Gastrocnemius medialis (tissue), 4 donors: Measurements from ENCODE around the gene RNU4-1. TPM values are rescaled to one million over a fixed set of nuclear protein-coding genes. Genes with fewer than 3 reads are reported as not detected.
A peak's percentile ranks its signal among the peaks of the same experiment; 100 is the strongest.
"Not testable (repeated sequence)": the region's sequence is repeated elsewhere in the genome, so short reads cannot be mapped to it uniquely, and the experiment has no call there.

Source experiments
- ATAC-seq, 2 donors: fragments of 150-250 bp; one replicate each; pipeline ENCODE4 v1.9.1; 2016
- DNase-seq, 2 donors: peaks; one replicate each; pipeline ENCODE4 v3.0.0-alpha.2; 2019
- H3K27ac ChIP-seq, 4 donors: fragments of 200-600 bp; sonication (generic); 1 replicate in 1 of 4; 2 replicates in 3 of 4; pipeline ENCODE4 v1.5.1; 2016 to 2018; ENCODE audit warnings: mild to moderate bottlenecking in 2 of 4, moderate library complexity in 1 of 4
- H3K27me3 ChIP-seq, 3 donors: fragments of 200-600 bp; sonication (generic) in 2 of 3; 1 replicate in 1 of 3; 2 replicates in 2 of 3; pipeline versions ENCODE4 v1.5.1 to v1.6.0; 2016 to 2019; ENCODE audit warnings: mild to moderate bottlenecking in 1 of 3, moderate library complexity in 1 of 3
- H3K36me3 ChIP-seq, 2 donors: fragments of 200-600 bp; sonication (generic) in 1 of 2; one replicate each; pipeline ENCODE4 v1.5.1; 2017 to 2018
- H3K4me1 ChIP-seq, 2 donors: fragments of 200-600 bp; sonication (generic) in 1 of 2; one replicate each; pipeline ENCODE4 v1.5.1; 2016 to 2017; ENCODE audit warnings: mild to moderate bottlenecking in 2 of 2
- H3K4me3 ChIP-seq, 4 donors: fragments of 200-600 bp; sonication (generic) in 3 of 4; 1 replicate in 1 of 4; 2 replicates in 3 of 4; pipeline ENCODE4 v1.5.1; 2016 to 2019; ENCODE audit warnings: mild to moderate bottlenecking in 2 of 4
- H3K9me3 ChIP-seq, 3 donors: fragments of 200-600 bp; sonication (generic) in 2 of 3; 1 replicate in 1 of 3; 2 replicates in 2 of 3; pipeline ENCODE4 v1.5.1; 2016 to 2019
- CTCF ChIP-seq, 5 experiments: fragments of 450-650 bp in 3 of 5; fragments of 200-600 bp in 2 of 5; sonication (generic) in 2 of 5; IDR thresholded peaks in 4 of 5; conservative IDR thresholded peaks in 1 of 5; 1 replicate in 4 of 5; 2 replicates in 1 of 5; pipeline ENCODE4 v1.5.1; 2016 to 2019; ENCODE audit warnings: antibody characterized with exemption in 5 of 5, mild to moderate bottlenecking in 3 of 5, moderate library complexity in 3 of 5
- POLR2A ChIP-seq, 2 donors: fragments of 450-650 bp; IDR thresholded peaks; one replicate each; pipeline ENCODE4 v1.6.1; 2017; ENCODE audit warnings: antibody characterized with exemption in 2 of 2, mild to moderate bottlenecking in 2 of 2, moderate library complexity in 2 of 2
- in situ Hi-C, 4 donors: fragments of 200-750 bp; cut with MboI; loops; one replicate each; pipeline versions ENCODE4 v1.15.0 to v1.8.0; 2017; ENCODE audit warnings: low sequenced_read_pairs in 4 of 4
- intact Hi-C: fragments of 100-400 bp; cut with DNase I; formaldehyde crosslinking; loops from one replicate; pipeline ENCODE4 v1.15.1; 2023; ENCODE audit warnings: low total_unique reads
- total RNA-seq, 4 donors: library from RNA; depleted of rRNA; stranded (reverse); fragments of >200 nt; gene quantifications; one replicate each; pipeline versions ENCODE4 v1.1.0 to v1.2.3, GENCODE V29; 2016

Gene RNU4-1
- total RNA-seq, 4 donors from 2014 or later: under 0.01 TPM; not detected in 3

- ATAC-seq (peak; percentile 75 to 78), DNase-seq (peak; percentile 59 to 80)
- Histone ChIP-seq H3K4me3 (no peak overlapping the region), H3K9me3 (no peaks in the 10 kb centered on the region), H3K27me3 (no peaks in the 10 kb centered on the region), H3K36me3 (no peaks in the 10 kb centered on the region), H3K4me1 (peaks cover 78 to 85% of the 10 kb centered on the region in 2 donors), H3K27ac (peak overlapping the region; percentile 77 to 99 (median 92))
- intact Hi-C loops: no loop called here
- TF ChIP-seq POLR2A (IDR thresholded peaks at IDR 0.05): peak in 1 of 2 donors; percentile 42
- TF ChIP-seq CTCF (IDR thresholded peaks at IDR 0.05 in 4 of 5, conservative IDR thresholded peaks at IDR 0.05 in 1 of 5): no peak
- in situ Hi-C loops: no loop called here
These were observed 35.8 kb downstream of the RNU4-1 start for GRCh38 chr12:120257041-120257821.

- H3K27ac ChIP-seq: peak overlapping the region; percentile 77 to 99 (median 92)
- H3K36me3 ChIP-seq: no peaks in the 10 kb centered on the region
- no peak for DNase-seq
- no peaks in the 10 kb centered on the region for H3K27me3 ChIP-seq
- no peak for ATAC-seq
- H3K4me1 ChIP-seq: peaks cover 84 to 86% of the 10 kb centered on the region in 2 donors
- intact Hi-C loops (no loop called here), in situ Hi-C loops (no loop called here)
- no peak for TF ChIP-seq CTCF (IDR thresholded peaks at IDR 0.05 in 4 of 5, conservative IDR thresholded peaks at IDR 0.05 in 1 of 5)
- no peak for TF ChIP-seq POLR2A (IDR thresholded peaks at IDR 0.05)
- H3K4me3 ChIP-seq: no peak overlapping the region
- H3K9me3 ChIP-seq: no peaks in the 10 kb centered on the region
These were observed 38.2 kb downstream of the RNU4-1 start for GRCh38 chr12:120254809-120255208.

DNA sequence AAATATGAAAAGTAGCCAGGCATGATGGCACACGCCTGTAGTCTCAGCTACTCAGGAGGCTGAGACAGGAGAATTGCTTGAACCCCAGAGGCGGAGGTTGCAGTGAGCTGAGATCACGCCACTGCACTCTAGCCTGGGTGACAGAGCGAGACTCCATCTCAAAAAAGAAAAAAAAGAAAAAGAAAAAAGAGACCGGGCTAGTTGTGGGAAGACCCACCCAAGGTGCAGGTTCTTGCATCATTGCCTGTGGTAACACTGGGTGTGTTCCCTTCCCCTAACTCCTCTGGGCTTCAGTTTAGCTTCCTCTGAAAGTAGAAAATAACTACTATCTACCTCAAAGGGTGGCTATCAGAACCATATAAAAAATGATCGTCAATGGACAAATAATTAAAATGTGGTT, 39.7 kb downstream of the RNU4-1 start:
- Histone ChIP-seq H3K4me1 (peaks cover 86% of the 10 kb centered on the region in 2 donors), H3K27ac (peak overlapping the region; percentile 77 to 99 (median 92))
- intact Hi-C loops, H3K9me3 ChIP-seq, DNase-seq, ATAC-seq, H3K4me3 ChIP-seq, in situ Hi-C loops, H3K27me3 ChIP-seq, H3K36me3 ChIP-seq: not testable (repeated sequence)

DNA sequence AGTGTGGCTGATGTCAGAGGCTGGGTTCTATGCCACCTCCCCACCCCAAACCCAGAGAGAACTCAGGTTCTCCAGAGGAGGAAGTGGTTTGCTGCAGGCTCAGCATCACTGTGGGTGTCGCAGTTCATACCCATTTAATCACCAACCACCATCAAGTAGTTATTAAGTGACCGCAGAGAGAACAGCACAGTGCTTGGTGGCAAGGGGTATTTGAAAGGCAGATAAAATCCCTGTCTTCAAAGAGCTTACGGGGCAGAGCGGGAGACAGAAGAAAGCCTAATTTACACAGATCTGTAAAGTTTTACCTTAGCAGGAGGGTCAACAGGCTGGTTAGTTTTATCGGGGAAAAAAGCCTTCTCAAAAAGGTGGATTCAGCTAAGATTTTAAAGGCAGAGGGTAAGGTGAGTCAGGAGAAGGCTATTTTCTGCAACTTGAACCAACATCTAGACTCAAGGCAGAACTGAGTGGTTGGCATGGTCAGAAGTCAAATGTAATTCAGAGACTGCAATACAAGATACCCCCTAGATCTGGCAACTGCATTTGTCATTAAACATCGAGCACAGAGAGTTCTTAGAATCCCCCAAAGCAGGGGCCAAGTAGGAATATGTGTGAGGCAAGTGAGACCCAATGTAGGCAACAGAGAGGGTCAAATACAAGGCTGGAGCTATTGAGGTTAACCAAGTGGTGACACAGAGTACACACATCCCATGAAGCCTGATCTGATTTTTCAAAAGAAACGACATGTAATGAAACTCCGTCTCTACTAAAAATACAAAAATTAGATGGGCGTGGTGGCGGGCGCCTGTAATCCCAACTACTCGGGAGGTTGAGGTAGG, 40.7 kb downstream of the RNU4-1 start:
- peaks cover 86 to 88% of the 10 kb centered on the region in 2 donors for H3K4me1 ChIP-seq
- no peaks in the 10 kb centered on the region for H3K27me3 ChIP-seq
- no peak overlapping the region for H3K4me3 ChIP-seq
- no peaks in the 10 kb centered on the region for H3K9me3 ChIP-seq
- in situ Hi-C loops: no loop called here
- peak overlapping the region; percentile 77 to 99 (median 92) for H3K27ac ChIP-seq
- DNase-seq (no peak), ATAC-seq (no peak)
- TF ChIP-seq CTCF (IDR thresholded peaks at IDR 0.05 in 4 of 5, conservative IDR thresholded peaks at IDR 0.05 in 1 of 5) (no peak), POLR2A (IDR thresholded peaks at IDR 0.05) (no peak)
- intact Hi-C loops: no loop called here
- H3K36me3 ChIP-seq: no peaks in the 10 kb centered on the region

DNA sequence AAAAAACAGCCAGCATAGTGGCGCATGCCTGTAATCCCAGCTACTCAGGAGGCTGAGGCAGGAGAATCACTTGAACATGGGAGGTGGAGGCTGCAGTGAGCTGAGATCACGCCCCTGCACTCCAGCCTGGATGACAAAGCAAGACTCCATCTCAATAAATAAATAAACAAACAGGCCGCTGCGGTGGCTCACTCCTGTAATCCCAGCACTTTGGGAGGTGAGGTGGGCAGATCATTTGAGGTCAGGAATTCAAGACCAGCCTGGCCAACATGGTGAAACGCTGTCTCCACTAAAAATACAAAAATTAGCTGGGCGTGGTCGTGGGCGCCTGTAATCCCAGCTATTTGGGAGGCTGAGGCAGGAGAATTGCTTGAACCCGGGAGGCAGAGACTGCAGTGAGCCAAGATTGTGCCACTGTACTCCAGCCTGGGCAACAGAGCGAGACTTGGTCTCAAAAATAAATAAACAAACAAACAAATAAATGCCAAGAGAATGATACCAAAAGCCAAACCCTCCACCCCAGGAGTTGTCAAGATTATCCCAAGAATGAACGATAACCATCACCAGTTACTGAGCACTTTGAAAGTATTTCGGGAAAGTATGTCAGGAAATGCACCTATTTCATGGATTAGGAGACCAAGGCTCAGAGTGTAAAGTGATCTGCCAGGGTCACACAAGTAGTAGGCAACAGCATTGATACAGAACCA, 41.5 kb downstream of the RNU4-1 start:
- intact Hi-C loops, H3K9me3 ChIP-seq, DNase-seq, in situ Hi-C loops, ATAC-seq, H3K36me3 ChIP-seq, H3K4me3 ChIP-seq, H3K27me3 ChIP-seq: not testable (repeated sequence)
- H3K4me1 ChIP-seq: peaks cover 86 to 88% of the 10 kb centered on the region in 2 donors
- peak overlapping the region; percentile 77 to 99 (median 92) for H3K27ac ChIP-seq
